ENCODE measurements around the gene FBXO17.

DNA sequence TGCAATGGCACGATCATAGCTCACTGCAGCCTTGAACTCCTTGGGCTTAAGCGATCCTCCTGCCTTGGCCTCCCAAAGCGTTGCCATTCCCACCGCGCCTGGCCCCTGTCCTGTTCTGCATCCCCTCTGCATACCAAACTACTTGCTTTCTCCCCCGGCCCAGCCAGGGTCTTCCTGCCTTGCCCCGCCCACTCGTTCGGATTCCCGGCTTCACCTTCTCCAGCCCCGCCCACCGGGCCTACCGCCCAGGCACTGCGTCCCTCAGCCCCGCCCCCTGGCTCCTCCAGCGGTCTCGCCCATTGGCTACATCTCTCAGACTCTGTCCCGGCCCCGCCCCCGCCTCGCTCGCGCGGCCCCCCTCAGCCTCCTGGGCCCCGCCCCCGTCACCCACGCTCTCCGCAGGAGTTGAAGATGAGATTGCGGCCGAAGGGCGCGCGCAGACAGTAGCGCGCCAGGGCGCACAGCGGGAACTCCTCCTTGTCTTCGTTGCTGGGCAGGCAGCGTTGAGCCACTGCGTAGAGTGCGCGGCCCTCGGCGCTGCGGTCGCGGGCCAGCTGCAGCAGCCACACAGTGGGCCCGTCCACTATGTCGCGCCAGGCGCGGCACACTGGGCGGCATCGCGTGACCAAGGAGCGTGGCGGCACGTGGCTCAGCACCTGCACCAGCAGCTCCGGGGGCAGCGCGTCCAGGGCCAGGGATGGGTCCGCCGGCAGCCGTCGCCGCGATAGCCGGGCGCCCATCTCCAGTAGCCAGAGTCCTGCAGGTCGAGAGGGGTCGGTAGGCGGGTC is 25.8 kb downstream of the FBXO17 start:
- TF ChIP-seq POLR2A (IDR thresholded peaks at IDR 0.05; ENCODE audit: low read length) (no peak), GATA1 (IDR thresholded peaks at IDR 0.05; ENCODE audit: low read depth, low read length) (no peak)

All from erythroblast (primary cell).